Mesenchymal stem cell (in vitro differentiated cells and primary cell): Measurements from ENCODE around the gene MYBL2.

ENCODE experiments used
- DNase-seq: peaks from one replicate; pipeline ENCODE4 v3.0.0-alpha.2; 2013
- H2AFZ ChIP-seq: one replicate; pipeline ENCODE4 v1.6.1; 2013; ENCODE audit warnings: low read depth, mild to moderate bottlenecking, control low read depth, inconsistent platforms, low read length, moderate library complexity
- H2AK5ac ChIP-seq: 2 replicates; pipeline ENCODE4 v1.6.1; 2013; ENCODE audit warnings: low read length, moderate library complexity, mild to moderate bottlenecking, inconsistent platforms; ENCODE audit not compliant: severe bottlenecking
- H2BK120ac ChIP-seq: one replicate; pipeline ENCODE4 v1.6.1; 2013; ENCODE audit warnings: low read depth, mild to moderate bottlenecking, inconsistent platforms, low read length, moderate library complexity
- H2BK12ac ChIP-seq, 2 experiments: one replicate each; pipeline ENCODE4 v1.6.1; 2013; ENCODE audit warnings: inconsistent platforms in 2 of 2, low read length in 2 of 2, mild to moderate bottlenecking in 2 of 2, moderate library complexity in 2 of 2, control low read depth in 1 of 2
- H2BK15ac ChIP-seq: one replicate; pipeline ENCODE4 v1.6.1; 2013; ENCODE audit warnings: mild to moderate bottlenecking, low read depth, inconsistent platforms; ENCODE audit not compliant: poor library complexity, severe bottlenecking
- H2BK5ac ChIP-seq: 2 replicates; pipeline ENCODE4 v1.6.1; 2013; ENCODE audit warnings: low read depth, mild to moderate bottlenecking, low read length, control low read depth, inconsistent platforms; ENCODE audit not compliant: poor library complexity, severe bottlenecking
- H3K14ac ChIP-seq, 2 experiments: one replicate each; pipeline ENCODE4 v1.6.1; 2013; ENCODE audit warnings: inconsistent platforms in 2 of 2, low read length in 2 of 2, control low read depth in 1 of 2, mild to moderate bottlenecking in 1 of 2, moderate library complexity in 1 of 2
- H3K18ac ChIP-seq, 2 experiments: one replicate each; pipeline ENCODE4 v1.6.1; 2013; ENCODE audit warnings: inconsistent platforms in 2 of 2, low read length in 2 of 2, control low read depth in 1 of 2, low read depth in 1 of 2, mild to moderate bottlenecking in 1 of 2
- H3K23ac ChIP-seq, 2 experiments: one replicate each; pipeline ENCODE4 v1.6.1; 2013; ENCODE audit warnings: inconsistent platforms in 2 of 2, low read length in 2 of 2, mild to moderate bottlenecking in 2 of 2, moderate library complexity in 2 of 2, control low read depth in 1 of 2
- H3K27ac ChIP-seq: 2 replicates; pipeline ENCODE4 v1.5.1; 2013; ENCODE audit warnings: mild to moderate bottlenecking, moderate library complexity, low read length, control low read depth, inconsistent platforms; ENCODE audit not compliant: poor library complexity, severe bottlenecking
- H3K27me3 ChIP-seq, 2 experiments: 2 replicates each; pipeline versions ENCODE4 v1.6.1 to v1.7.0; 2013; ENCODE audit warnings: low read length in 2 of 2, mild to moderate bottlenecking in 2 of 2, moderate library complexity in 2 of 2, control low read depth in 1 of 2, inconsistent platforms in 1 of 2; ENCODE audit not compliant: control insufficient read depth in 1 of 2, insufficient read depth in 1 of 2
- H3K36me3 ChIP-seq, 2 experiments: 2 replicates each; pipeline versions ENCODE4 v1.6.1 to v1.7.0; 2013; ENCODE audit warnings: low read length in 2 of 2, control low read depth in 1 of 2, inconsistent platforms in 1 of 2, low read depth in 1 of 2, mild to moderate bottlenecking in 1 of 2; ENCODE audit not compliant: insufficient read depth in 2 of 2, control insufficient read depth in 1 of 2
- H3K4ac ChIP-seq, 2 experiments: one replicate each; pipeline ENCODE4 v1.6.1; 2013; ENCODE audit warnings: inconsistent platforms in 2 of 2, low read length in 2 of 2, mild to moderate bottlenecking in 2 of 2, moderate library complexity in 2 of 2, control low read depth in 1 of 2, low read depth in 1 of 2
- H3K4me1 ChIP-seq: 2 replicates; pipeline ENCODE4 v1.6.1; 2013; ENCODE audit warnings: low read depth, low read length, control low read depth; ENCODE audit not compliant: control insufficient read depth, insufficient read depth
- H3K4me2 ChIP-seq: 2 replicates; pipeline ENCODE4 v1.6.1; 2013; ENCODE audit warnings: low read length, mild to moderate bottlenecking, inconsistent platforms; ENCODE audit not compliant: poor library complexity, severe bottlenecking
- H3K4me3 ChIP-seq, 2 experiments: 2 replicates each; pipeline versions ENCODE4 v1.5.1 to v1.7.0; 2013; ENCODE audit warnings: low read length in 2 of 2, mild to moderate bottlenecking in 2 of 2, control low read depth in 1 of 2, low read depth in 1 of 2; ENCODE audit not compliant: insufficient read depth in 1 of 2
- H3K79me1 ChIP-seq: replicated peaks from 2 replicates; pipeline ENCODE4 v1.6.1; 2013; ENCODE audit warnings: mild to moderate bottlenecking, control low read depth, low read length, inconsistent platforms; ENCODE audit not compliant: poor library complexity, severe bottlenecking
- H3K9ac ChIP-seq: 2 replicates; pipeline ENCODE4 v1.7.0; 2013; ENCODE audit warnings: mild to moderate bottlenecking, low read length, moderate library complexity
- H3K9me3 ChIP-seq: 2 replicates; pipeline ENCODE4 v1.7.0; 2013; ENCODE audit warnings: mild to moderate bottlenecking, low read length; ENCODE audit not compliant: control insufficient read depth
- H4K8ac ChIP-seq: one replicate; pipeline ENCODE4 v1.6.1; 2013; ENCODE audit warnings: inconsistent platforms, mild to moderate bottlenecking, low read length, moderate library complexity
- H4K91ac ChIP-seq: one replicate; pipeline ENCODE4 v1.6.1; 2013; ENCODE audit warnings: mild to moderate bottlenecking, low read length, inconsistent platforms
- WGBS: methylation state at CpG from one replicate; pipeline ENCODE4 v1.1.7; 2013; ENCODE audit warnings: mixed read lengths; 5-methylcytosine and 5-hydroxymethylcytosine counted together

Gene MYBL2

GRCh38 chr20:43717616-43717995, 50.7 kb downstream of the MYBL2 start:
- peaks cover 0 to 26% of the 10 kb centered on the region in 2 experiments for H3K36me3 ChIP-seq
- peaks cover 0 to 21% of the 10 kb centered on the region in 2 experiments for H3K27me3 ChIP-seq
- H4K91ac ChIP-seq, result no peak overlapping the region
- no peaks in the 10 kb centered on the region for H3K9me3 ChIP-seq
- no peak overlapping the region for H3K14ac ChIP-seq
- no peak overlapping the region for H3K18ac ChIP-seq
- H3K4ac ChIP-seq, result no peak overlapping the region
- no peak overlapping the region for H3K9ac ChIP-seq
- H3K4me3 ChIP-seq, result no peak overlapping the region
- no peak for DNase-seq
- H3K4me1 ChIP-seq, result peaks cover 4% of the 10 kb centered on the region
- H2BK120ac ChIP-seq, result no peak overlapping the region
- no peak overlapping the region for H4K8ac ChIP-seq
- H2BK12ac ChIP-seq, result no peak overlapping the region
- H2BK15ac ChIP-seq, result no peak overlapping the region
- H3K23ac ChIP-seq, result no peak overlapping the region
- WGBS, result 89% methylated on average over 4 of the region's 4 CpGs
- H3K4me2 ChIP-seq, result no peak overlapping the region
- no peak overlapping the region for H2AK5ac ChIP-seq
- no peak overlapping the region for H2BK5ac ChIP-seq
- no peak overlapping the region for H2AFZ ChIP-seq
- H3K27ac ChIP-seq, result no peak overlapping the region
- H3K79me1 ChIP-seq, result no peaks in the 10 kb centered on the region

- no CpG with 5 or more reads among the region's 1 CpG for WGBS
- H3K4me2 ChIP-seq, result no peak overlapping the region
These were observed 53.1 kb downstream of the MYBL2 start for GRCh38 chr20:43720007-43720406.

GRCh38 chr20:43721097-43721428, 54.1 kb downstream of the MYBL2 start:
- WGBS, result 0% methylated on average over 1 of the region's 2 CpGs
- no peak for DNase-seq
- H2AFZ ChIP-seq, result no peak overlapping the region
- no peak overlapping the region for H2BK5ac ChIP-seq
- no peak overlapping the region for H3K4ac ChIP-seq
- H3K9ac ChIP-seq, result no peak overlapping the region
- peaks cover 0 to 21% of the 10 kb centered on the region in 2 experiments for H3K27me3 ChIP-seq
- no peak overlapping the region for H3K27ac ChIP-seq
- H3K23ac ChIP-seq, result no peak overlapping the region
- no peak overlapping the region for H4K8ac ChIP-seq
- H3K14ac ChIP-seq, result no peak overlapping the region
- H2BK120ac ChIP-seq, result no peak overlapping the region
- peaks cover 4% of the 10 kb centered on the region for H3K4me1 ChIP-seq
- H2BK15ac ChIP-seq, result no peak overlapping the region
- no peak overlapping the region for H2BK12ac ChIP-seq
- no peak overlapping the region for H3K4me2 ChIP-seq
- no peak overlapping the region for H3K4me3 ChIP-seq
- H3K79me1 ChIP-seq, result no peaks in the 10 kb centered on the region
- H3K9me3 ChIP-seq, result no peaks in the 10 kb centered on the region
- H4K91ac ChIP-seq, result no peak overlapping the region
- H2AK5ac ChIP-seq, result no peak overlapping the region
- H3K36me3 ChIP-seq, result peaks cover 0 to 11% of the 10 kb centered on the region in 2 experiments
- H3K18ac ChIP-seq, result no peak overlapping the region

More at GRCh38 chr20:43720007-43720406, 53.1 kb downstream of the MYBL2 start:
- H3K23ac ChIP-seq, result no peak overlapping the region
- H2BK12ac ChIP-seq, result no peak overlapping the region
- H3K4ac ChIP-seq, result no peak overlapping the region
- H3K27ac ChIP-seq, result no peak overlapping the region
- H3K14ac ChIP-seq, result no peak overlapping the region
- no peak overlapping the region for H3K4me3 ChIP-seq
- no peak for DNase-seq
- peaks cover 0 to 20% of the 10 kb centered on the region in 2 experiments for H3K36me3 ChIP-seq
- no peak overlapping the region for H4K91ac ChIP-seq
- H2BK5ac ChIP-seq, result no peak overlapping the region
- H2AFZ ChIP-seq, result no peak overlapping the region
- H3K9ac ChIP-seq, result no peak overlapping the region
- no peak overlapping the region for H2AK5ac ChIP-seq
- no peaks in the 10 kb centered on the region for H3K9me3 ChIP-seq
- H2BK120ac ChIP-seq, result no peak overlapping the region
- H3K27me3 ChIP-seq, result peaks cover 0 to 21% of the 10 kb centered on the region in 2 experiments
- H2BK15ac ChIP-seq, result no peak overlapping the region
- H4K8ac ChIP-seq, result no peak overlapping the region
- no peak overlapping the region for H3K18ac ChIP-seq
- H3K4me1 ChIP-seq, result peaks cover 4% of the 10 kb centered on the region
- H3K79me1 ChIP-seq, result no peaks in the 10 kb centered on the region

GRCh38 chr20:43721429-43722152, 54.7 kb downstream of the MYBL2 start:
- H3K4me1 ChIP-seq, result peaks cover 4% of the 10 kb centered on the region

More at GRCh38 chr20:43721429-43722152, 54.7 kb downstream of the MYBL2 start:
- Histone ChIP-seq H2BK15ac (no peak overlapping the region), H3K9me3 (no peaks in the 10 kb centered on the region), H3K36me3 (peaks cover 0 to 9% of the 10 kb centered on the region in 2 experiments), H2BK120ac (no peak overlapping the region), H2BK12ac (no peak overlapping the region), H4K91ac (no peak overlapping the region), H4K8ac (peak overlapping the region; percentile 21), H3K14ac (peak overlapping the region in 1 of 2 experiments; percentile 26), H3K27ac (no peak overlapping the region), H3K4me3 (no peak overlapping the region), H3K18ac (no peak overlapping the region), H2BK5ac (no peak overlapping the region), H3K23ac (no peak overlapping the region), H3K9ac (no peak overlapping the region), H3K4ac (no peak overlapping the region), H2AFZ (no peak overlapping the region), H3K79me1 (no peaks in the 10 kb centered on the region), H2AK5ac (no peak overlapping the region), H3K4me2 (no peak overlapping the region), H3K27me3 (peaks cover 0 to 21% of the 10 kb centered on the region in 2 experiments)
- DNase-seq, result no peak
- WGBS, result 60% methylated on average over 15 of the region's 15 CpGs
